Measurements from ENCODE around the gene MRPS17.

MRPS17 gene

GRCh38 chr7:55970978-55971377, 19.3 kb downstream of the MRPS17 start:
- no peak for DNase-seq (ENCODE audit: low read depth)

- DNase-seq (ENCODE audit: low read depth), result no peak
Measured at GRCh38 chr7:55973747-55974250, 22.1 kb downstream of the MRPS17 start.

GRCh38 chr7:55975988-55976633, 24.4 kb downstream of the MRPS17 start:
- no peak for DNase-seq (ENCODE audit: low read depth)

- no peak for DNase-seq (ENCODE audit: low read depth)
Measured at GRCh38 chr7:55977831-55978230, 26.2 kb downstream of the MRPS17 start.

- no peak for DNase-seq (ENCODE audit: low read depth)
Measured at GRCh38 chr7:55980266-55980665, 28.6 kb downstream of the MRPS17 start.

- DNase-seq (ENCODE audit: low read depth), result no peak
Measured at GRCh38 chr7:55983537-55983936, 31.9 kb downstream of the MRPS17 start.

GRCh38 chr7:55992346-55992745, 40.7 kb downstream of the MRPS17 start:
- DNase-seq (ENCODE audit: low read depth), result no peak

- no peak for DNase-seq (ENCODE audit: low read depth)
Measured at GRCh38 chr7:55996856-55997500, 45.3 kb downstream of the MRPS17 start.

GRCh38 chr7:56003749-56004148, 52.1 kb downstream of the MRPS17 start:
- no peak for DNase-seq (ENCODE audit: low read depth)
